Activated naive CD4-positive, alpha-beta T cell treated with Interleukin-2 at 50 U/mL for 16 hours (primary cell): ENCODE data around the gene NDUFA12.

ENCODE experiments used
- DNase-seq: peaks from one replicate; pipeline ENCODE4 v3.0.0-alpha.2; 2020

Gene NDUFA12

DNA sequence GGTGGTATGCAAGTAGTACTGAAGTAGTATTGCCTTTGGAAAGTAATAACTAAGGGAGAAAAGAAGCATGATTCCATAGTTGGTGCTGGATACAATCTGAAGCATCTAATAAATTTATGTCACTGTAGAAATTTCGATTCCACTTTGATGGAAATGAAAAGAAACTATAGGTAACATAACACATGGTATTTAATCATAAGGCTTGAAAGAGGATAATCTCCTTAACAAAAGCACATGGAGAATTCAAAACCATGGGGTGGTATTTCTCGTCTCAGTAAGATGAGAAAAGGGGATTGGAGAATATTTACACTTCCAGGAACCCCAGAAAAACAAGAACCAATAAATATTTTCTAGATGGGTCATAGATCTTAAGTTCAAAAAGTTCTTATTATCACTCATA, 72.7 kb downstream of the NDUFA12 start:
- no peak for DNase-seq

DNA sequence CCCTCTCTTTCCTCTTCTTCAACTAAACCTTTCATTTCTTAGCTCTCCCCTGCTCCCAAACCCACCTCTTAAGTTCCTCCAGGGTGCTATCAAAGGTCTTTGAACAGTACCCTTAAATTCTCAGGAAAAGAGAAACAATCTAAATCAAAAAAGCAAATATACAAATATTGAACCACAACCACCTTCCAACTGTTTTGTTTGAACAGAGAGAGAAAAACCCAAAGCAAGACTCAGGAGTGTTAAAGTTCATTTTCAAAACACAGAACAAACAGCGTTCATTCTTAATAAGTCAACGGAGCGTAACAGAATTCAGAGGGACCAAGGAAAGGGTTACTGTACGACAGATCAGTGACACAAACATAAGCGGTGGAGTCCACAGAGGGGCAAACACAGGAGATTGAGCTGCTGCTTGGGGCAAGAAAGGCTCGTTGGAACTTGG, 73.3 kb downstream of the NDUFA12 start:
- no peak for DNase-seq

DNA sequence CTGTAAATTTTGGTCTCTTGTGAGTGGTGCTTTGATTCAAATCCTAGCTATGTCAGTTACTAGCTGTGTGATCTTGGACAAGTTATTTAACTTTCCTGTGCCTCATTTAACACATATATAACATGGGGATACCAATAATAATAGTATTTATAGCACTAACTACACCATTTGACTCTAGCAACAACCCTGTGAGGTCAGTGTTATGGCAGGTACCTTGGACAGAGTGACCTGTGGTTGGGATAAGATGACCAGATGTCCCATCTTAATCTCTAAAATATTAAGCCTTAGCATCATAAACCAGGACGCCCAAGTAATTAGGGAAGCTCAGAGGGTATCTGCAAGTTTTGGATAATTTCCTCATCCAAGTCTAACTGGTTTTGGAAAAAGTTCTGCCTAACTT, 73.7 kb downstream of the NDUFA12 start:
- no peak for DNase-seq

DNA sequence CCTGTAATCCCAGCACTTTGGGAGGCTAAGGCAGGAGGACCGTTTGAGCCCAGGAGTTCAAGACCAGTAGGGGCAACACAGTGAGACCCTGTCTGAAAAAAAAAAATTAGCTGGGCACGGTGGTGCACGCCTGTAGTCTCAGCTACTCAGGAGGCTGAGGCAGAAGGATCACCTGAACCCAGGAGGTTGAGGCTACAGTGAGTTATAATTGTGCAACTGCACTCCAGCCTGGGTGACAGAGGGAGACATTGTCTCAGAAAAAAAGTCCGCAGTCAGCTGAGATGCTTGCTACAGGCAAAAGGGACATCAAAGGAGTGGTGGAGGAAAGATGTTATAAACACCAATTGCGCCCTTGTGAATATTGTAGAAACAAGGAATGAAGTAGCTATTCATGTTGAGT, 77.8 kb downstream of the NDUFA12 start:
- DNase-seq, result no peak

DNA sequence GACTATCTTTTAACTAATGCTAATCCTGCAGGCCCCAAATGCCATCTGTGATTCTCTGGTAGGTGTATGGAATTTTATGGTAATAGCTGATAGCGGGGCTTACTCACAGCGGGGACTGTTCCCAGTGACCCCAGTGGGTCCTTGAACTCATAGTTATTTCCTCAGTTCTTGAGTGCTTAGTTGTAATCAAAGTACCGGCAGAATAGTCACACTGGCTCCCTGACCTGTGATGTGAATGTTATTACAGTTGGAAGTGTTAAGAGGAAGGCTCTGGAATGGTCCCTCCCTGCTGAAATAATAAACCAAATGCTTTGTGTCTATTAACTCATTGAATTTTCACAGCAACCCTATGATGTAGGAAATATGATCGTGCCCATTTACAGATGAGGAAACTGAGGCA, 78.3 kb downstream of the NDUFA12 start:
- DNase-seq, result no peak

GRCh38 chr12:94922561-94922960, 80.9 kb downstream of the NDUFA12 start:
- DNase-seq, result no peak
